Measurements from ENCODE around the gene LCE1F. TPM values are rescaled to one million over a fixed set of nuclear protein-coding genes. Genes with fewer than 3 reads are reported as not detected.

The LCE1F gene
- total RNA-seq, 6 donors from 2014 or later, result not detected

DNA sequence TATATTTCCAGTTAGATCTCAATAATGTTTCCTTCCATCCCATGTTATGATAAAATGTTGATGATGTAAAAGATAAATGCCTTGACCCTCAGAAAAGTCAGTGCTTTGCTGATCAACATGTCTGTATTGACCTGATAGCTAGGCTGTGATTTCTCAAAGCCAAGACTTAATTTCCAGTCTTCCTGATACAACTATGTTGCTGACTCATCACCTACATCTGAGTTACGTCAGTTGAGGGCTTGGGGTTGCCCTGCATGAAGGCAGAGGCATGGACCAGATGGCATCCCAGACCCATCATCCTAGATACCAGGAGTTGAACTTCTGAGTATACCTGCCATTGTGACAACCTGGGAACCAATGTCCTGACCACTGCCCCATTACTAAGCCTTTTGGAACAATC lies 26.4 kb downstream of the LCE1F start:
- Histone ChIP-seq H3K36me3 (no peaks in the 10 kb centered on the region), H3K4me1 (no peaks in the 10 kb centered on the region), H3K27ac (no peak overlapping the region), H3K9me3 (no peaks in the 10 kb centered on the region), H3K4me3 (no peak overlapping the region), H3K27me3 (no peaks in the 10 kb centered on the region)
- DNase-seq (no peak), ATAC-seq (ENCODE audit: low FRiP score in 2 of 2) (no peak)
- TF ChIP-seq POLR2A (IDR thresholded peaks at IDR 0.05), result no peak
- TF ChIP-seq POLR2AphosphoS5 (IDR thresholded peaks at IDR 0.05), result no peak
- no peak for TF ChIP-seq EP300 (IDR thresholded peaks at IDR 0.05)
- TF ChIP-seq, protein P1, sequence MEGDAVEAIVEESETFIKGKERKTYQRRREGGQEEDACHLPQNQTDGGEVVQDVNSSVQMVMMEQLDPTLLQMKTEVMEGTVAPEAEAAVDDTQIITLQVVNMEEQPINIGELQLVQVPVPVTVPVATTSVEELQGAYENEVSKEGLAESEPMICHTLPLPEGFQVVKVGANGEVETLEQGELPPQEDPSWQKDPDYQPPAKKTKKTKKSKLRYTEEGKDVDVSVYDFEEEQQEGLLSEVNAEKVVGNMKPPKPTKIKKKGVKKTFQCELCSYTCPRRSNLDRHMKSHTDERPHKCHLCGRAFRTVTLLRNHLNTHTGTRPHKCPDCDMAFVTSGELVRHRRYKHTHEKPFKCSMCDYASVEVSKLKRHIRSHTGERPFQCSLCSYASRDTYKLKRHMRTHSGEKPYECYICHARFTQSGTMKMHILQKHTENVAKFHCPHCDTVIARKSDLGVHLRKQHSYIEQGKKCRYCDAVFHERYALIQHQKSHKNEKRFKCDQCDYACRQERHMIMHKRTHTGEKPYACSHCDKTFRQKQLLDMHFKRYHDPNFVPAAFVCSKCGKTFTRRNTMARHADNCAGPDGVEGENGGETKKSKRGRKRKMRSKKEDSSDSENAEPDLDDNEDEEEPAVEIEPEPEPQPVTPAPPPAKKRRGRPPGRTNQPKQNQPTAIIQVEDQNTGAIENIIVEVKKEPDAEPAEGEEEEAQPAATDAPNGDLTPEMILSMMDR (IDR thresholded peaks at IDR 0.05), result no peak
- 33 to 75% methylated on average over 1 of the region's 1 CpG for WGBS, 2 donors

DNA sequence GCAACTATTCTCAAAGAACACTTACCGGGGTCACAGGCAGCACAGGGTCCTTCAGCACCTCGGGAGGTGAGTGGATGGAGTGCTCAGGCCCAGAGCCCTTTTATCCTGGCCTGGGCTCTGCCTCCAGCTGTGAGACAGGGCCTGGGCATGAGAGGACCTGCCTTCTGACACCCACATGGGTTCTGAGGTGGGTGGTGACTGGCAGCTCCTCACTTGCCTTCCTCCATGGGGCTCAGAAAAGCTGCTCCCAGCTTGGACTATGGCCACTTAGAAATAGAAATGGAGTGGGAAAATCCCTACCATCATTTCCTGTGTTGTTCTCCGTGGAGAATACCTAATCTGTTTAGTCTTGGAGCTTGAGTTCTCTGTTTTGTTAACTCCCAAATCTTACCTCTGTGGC lies 31.6 kb downstream of the LCE1F start, which contains the start of gene LCE1C:
Gene LCE1C, minus strand, starts transcription at position 76 of the 400 bp plus-strand sequence. CDS start 1,173 bp downstream, outside the sequence.
- peak in 1 of 2 donors; percentile 15 for ATAC-seq (ENCODE audit: low FRiP score in 2 of 2)
- no peak within 1 kb of the TSS for H3K4me3 ChIP-seq
- no peaks in the 10 kb centered on the region for H3K36me3 ChIP-seq
- 26 to 67% methylated on average over 3 of the region's 3 CpGs for WGBS, 2 donors
- H3K27ac ChIP-seq, result no peak within 1 kb of the TSS
- no peak for DNase-seq
- no peaks in the 10 kb centered on the region for H3K4me1 ChIP-seq
- no peaks in the 10 kb centered on the region for H3K27me3 ChIP-seq
- TF ChIP-seq POLR2A (IDR thresholded peaks at IDR 0.05) (no peak), POLR2AphosphoS5 (IDR thresholded peaks at IDR 0.05) (no peak), EP300 (IDR thresholded peaks at IDR 0.05) (no peak)
- TF ChIP-seq, protein P1 (IDR thresholded peaks at IDR 0.05), result no peak
- H3K9me3 ChIP-seq, result peaks cover 0 to 3% (median 0%) of the 10 kb centered on the region in 4 donors

DNA sequence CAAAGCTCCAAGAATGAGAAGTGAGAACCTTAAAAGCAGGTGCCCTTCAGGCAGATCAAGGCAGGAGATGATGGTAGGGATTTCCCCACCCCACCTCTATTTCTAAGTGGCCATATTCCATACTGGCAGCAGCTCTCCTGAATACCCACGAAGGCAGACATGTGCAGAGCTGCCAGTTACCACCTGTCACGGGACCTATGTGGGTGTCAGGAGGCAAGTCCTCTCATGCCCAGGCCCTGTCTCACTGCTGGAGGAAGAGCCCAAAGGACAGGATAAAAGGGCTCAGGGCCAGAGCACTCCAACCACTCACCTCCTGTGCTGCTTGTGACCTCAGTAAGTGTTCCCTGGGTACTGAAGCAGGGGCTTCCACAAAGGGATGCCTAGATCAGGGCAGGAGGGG lies 36.1 kb downstream of the LCE1F start:
- Histone ChIP-seq H3K27ac (no peak overlapping the region), H3K4me3 (no peak overlapping the region), H3K36me3 (no peaks in the 10 kb centered on the region), H3K4me1 (no peaks in the 10 kb centered on the region), H3K27me3 (no peaks in the 10 kb centered on the region), H3K9me3 (peaks cover 0 to 3% (median 0%) of the 10 kb centered on the region in 4 donors)
- ATAC-seq (ENCODE audit: low FRiP score in 2 of 2) (no peak), DNase-seq (no peak)
- TF ChIP-seq POLR2A (IDR thresholded peaks at IDR 0.05) (no peak), EP300 (IDR thresholded peaks at IDR 0.05) (no peak), POLR2AphosphoS5 (IDR thresholded peaks at IDR 0.05) (no peak)
- TF ChIP-seq, protein P1 (IDR thresholded peaks at IDR 0.05), result no peak
- WGBS, 2 donors, result 76 to 78% methylated on average over 2 of the region's 2 CpGs

DNA sequence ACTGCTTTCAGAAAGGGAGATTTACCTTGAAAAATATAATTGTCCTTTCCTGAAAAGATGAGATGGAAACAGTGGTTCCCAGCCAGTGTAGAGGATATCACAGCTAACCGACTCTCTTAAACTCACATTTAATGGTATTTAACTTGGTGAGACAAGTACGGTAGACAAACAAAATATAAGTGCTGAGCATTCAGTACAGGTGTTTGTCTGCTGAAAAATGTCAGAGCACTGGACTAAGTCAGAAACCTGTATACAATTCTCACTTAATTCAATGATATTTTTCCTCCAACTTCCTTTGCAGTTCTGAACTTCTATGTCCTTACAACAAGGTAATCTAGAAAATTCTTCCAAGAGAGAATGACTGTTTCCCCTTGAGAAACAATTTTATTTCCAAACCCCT lies 36.7 kb downstream of the LCE1F start, which contains the start of gene LCE1B:
Gene LCE1B, plus strand, starts transcription at position 301 of the 400 bp plus-strand sequence. CDS start 476 bp downstream, outside the sequence.
- H3K36me3 ChIP-seq, result no peaks in the 10 kb centered on the region
- ATAC-seq (ENCODE audit: low FRiP score in 2 of 2) (no peak), DNase-seq (no peak)
- TF ChIP-seq POLR2AphosphoS5 (IDR thresholded peaks at IDR 0.05) (no peak), EP300 (IDR thresholded peaks at IDR 0.05) (no peak), POLR2A (IDR thresholded peaks at IDR 0.05) (no peak)
- TF ChIP-seq, protein P1 (IDR thresholded peaks at IDR 0.05), result no peak
- H3K4me1 ChIP-seq, result no peaks in the 10 kb centered on the region
- 82 to 83% methylated on average over 2 of the region's 2 CpGs for WGBS, 2 donors
- no peaks in the 10 kb centered on the region for H3K27me3 ChIP-seq
- H3K27ac ChIP-seq, result no peak within 1 kb of the TSS
- peaks cover 0 to 3% (median 0%) of the 10 kb centered on the region in 4 donors for H3K9me3 ChIP-seq
- no peak within 1 kb of the TSS for H3K4me3 ChIP-seq

DNA sequence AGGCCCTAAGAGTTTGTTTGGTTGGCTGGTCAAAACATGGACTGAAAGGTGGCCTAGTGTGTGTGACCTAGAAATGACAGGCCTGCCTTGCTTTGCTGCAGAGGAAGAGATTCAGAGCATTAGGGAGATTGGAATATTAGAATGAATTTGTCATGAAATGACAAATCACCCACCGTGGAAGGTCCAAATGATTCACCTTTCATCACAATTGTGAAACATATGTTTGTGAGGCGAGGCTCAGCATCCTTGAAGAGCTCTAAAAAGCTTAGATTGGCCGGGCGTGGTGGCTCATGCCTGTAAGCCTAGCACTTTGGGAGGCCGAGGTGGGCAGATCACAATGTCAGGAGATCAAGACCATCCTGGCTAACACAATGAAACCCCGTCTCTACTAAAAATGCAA lies 42.4 kb downstream of the LCE1F start:
- 82 to 86% methylated on average over 6 of the region's 6 CpGs for WGBS, 2 donors
- no peak for DNase-seq
- H3K27ac ChIP-seq, result no peak overlapping the region
- H3K27me3 ChIP-seq, result no peaks in the 10 kb centered on the region
- H3K36me3 ChIP-seq, result no peaks in the 10 kb centered on the region
- no peak for ATAC-seq (ENCODE audit: low FRiP score in 2 of 2)
- no peaks in the 10 kb centered on the region for H3K9me3 ChIP-seq
- H3K4me3 ChIP-seq, result no peak overlapping the region
- no peaks in the 10 kb centered on the region for H3K4me1 ChIP-seq
- TF ChIP-seq EP300 (IDR thresholded peaks at IDR 0.05) (no peak), POLR2AphosphoS5 (IDR thresholded peaks at IDR 0.05) (no peak), POLR2A (IDR thresholded peaks at IDR 0.05) (no peak)
- TF ChIP-seq, protein P1 (IDR thresholded peaks at IDR 0.05), result no peak

Data from upper lobe of left lung (tissue), 6 donors.